ENCODE results near the gene OR1F1. TPM values are rescaled to one million over a fixed set of nuclear protein-coding genes. Genes with fewer than 3 reads are reported as not detected.

OR1F1 gene
- total and polyA plus RNA-seq, 9 of the 15 experiments (the other 6 are each of a cell fraction or from before 2014, with no cell fraction given) = 0.15 to 0.61 (median 0.35) TPM; not detected in 3

GRCh38 chr16:3149630-3150345 is 38.2 kb upstream of the OR1F1 start (continued):
- TF ChIP-seq, protein P1, sequence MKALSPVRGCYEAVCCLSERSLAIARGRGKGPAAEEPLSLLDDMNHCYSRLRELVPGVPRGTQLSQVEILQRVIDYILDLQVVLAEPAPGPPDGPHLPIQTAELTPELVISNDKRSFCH (CRISPR knock-in tag; IDR thresholded peaks at IDR 0.05) = no peak
- TF ChIP-seq, protein P1 (tag; IDR thresholded peaks at IDR 0.05) = peak; percentile 65; the same call in 1 of the 2 replicates
- TF ChIP-seq ZBTB1 (CRISPR knock-in tag; IDR thresholded peaks at IDR 0.05; ENCODE audit: borderline replicate concordance, low read depth) = no peak
- TF ChIP-seq ZNF639 (CRISPR knock-in tag; conservative IDR thresholded peaks at IDR 0.05 in 1 of 2, IDR thresholded peaks at IDR 0.05 in 1 of 2) = peak in 1 of 2 experiments; percentile 83; a peak in 1 of 4 replicates
- no peak for TF ChIP-seq AFF1 (IDR thresholded peaks at IDR 0.05; ENCODE audit: low read depth in 1 of 2, partially characterized antibody in 2 of 2)
- no peak for TF ChIP-seq RAD51 (IDR thresholded peaks at IDR 0.05; ENCODE audit: borderline replicate concordance, low read depth)
- peak; percentile 39 for TF ChIP-seq CREM (IDR thresholded peaks at IDR 0.05; ENCODE audit: low read depth)
- no peak for TF ChIP-seq CHCHD3 (CRISPR knock-in tag; IDR thresholded peaks at IDR 0.05)
- TF ChIP-seq CEBPB (tag; IDR thresholded peaks at IDR 0.05) = peak; percentile 72
- TF ChIP-seq, protein P2, sequence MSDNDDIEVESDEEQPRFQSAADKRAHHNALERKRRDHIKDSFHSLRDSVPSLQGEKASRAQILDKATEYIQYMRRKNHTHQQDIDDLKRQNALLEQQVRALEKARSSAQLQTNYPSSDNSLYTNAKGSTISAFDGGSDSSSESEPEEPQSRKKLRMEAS (CRISPR knock-in tag; IDR thresholded peaks at IDR 0.05) = peak; percentile 92
- peak in 1 of 2 experiments; percentile 47; a peak in 2 of 4 replicates for TF ChIP-seq NRF1 (conservative IDR thresholded peaks at IDR 0.05 in 1 of 2, IDR thresholded peaks at IDR 0.05 in 1 of 2)
- no peak for TF ChIP-seq CBX1 (IDR thresholded peaks at IDR 0.05; ENCODE audit: low read depth)
- TF ChIP-seq, protein P3, sequence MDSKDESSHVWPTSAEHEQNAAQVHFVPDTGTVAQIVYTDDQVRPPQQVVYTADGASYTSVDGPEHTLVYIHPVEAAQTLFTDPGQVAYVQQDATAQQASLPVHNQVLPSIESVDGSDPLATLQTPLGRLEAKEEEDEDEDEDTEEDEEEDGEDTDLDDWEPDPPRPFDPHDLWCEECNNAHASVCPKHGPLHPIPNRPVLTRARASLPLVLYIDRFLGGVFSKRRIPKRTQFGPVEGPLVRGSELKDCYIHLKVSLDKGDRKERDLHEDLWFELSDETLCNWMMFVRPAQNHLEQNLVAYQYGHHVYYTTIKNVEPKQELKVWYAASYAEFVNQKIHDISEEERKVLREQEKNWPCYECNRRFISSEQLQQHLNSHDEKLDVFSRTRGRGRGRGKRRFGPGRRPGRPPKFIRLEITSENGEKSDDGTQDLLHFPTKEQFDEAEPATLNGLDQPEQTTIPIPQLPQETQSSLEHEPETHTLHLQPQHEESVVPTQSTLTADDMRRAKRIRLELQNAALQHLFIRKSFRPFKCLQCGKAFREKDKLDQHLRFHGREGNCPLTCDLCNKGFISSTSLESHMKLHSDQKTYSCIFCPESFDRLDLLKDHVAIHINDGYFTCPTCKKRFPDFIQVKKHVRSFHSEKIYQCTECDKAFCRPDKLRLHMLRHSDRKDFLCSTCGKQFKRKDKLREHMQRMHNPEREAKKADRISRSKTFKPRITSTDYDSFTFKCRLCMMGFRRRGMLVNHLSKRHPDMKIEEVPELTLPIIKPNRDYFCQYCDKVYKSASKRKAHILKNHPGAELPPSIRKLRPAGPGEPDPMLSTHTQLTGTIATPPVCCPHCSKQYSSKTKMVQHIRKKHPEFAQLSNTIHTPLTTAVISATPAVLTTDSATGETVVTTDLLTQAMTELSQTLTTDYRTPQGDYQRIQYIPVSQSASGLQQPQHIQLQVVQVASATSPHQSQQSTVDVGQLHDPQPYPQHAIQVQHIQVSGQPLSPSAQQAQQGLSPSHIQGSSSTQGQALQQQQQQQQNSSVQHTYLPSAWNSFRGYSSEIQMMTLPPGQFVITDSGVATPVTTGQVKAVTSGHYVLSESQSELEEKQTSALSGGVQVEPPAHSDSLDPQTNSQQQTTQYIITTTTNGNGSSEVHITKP (IDR thresholded peaks at IDR 0.05; ENCODE audit: partially characterized antibody) = peak; percentile 45
- TF ChIP-seq CXXC5 (CRISPR knock-in tag; IDR thresholded peaks at IDR 0.05) = peak; percentile 65
- TF ChIP-seq RBFOX2 (IDR thresholded peaks at IDR 0.05; ENCODE audit: low read depth, low read length) = peak; percentile 61
